B cell (primary cell): ENCODE results near the gene FBXL2. TPM values are rescaled to one million over a fixed set of nuclear protein-coding genes. Genes with fewer than 3 reads are reported as not detected.

ENCODE experiments used
- ATAC-seq: fragments of 200-7000 bp; cut with Tn5 transposase; one replicate; pipeline ENCODE4 v1.10.0; 2021; ENCODE audit warnings: low read depth, mild to moderate bottlenecking, moderate number of reproducible peaks, moderate library complexity
- CTCF ChIA-PET: fragments of 350-600 bp; sonication (Branson Sonifier 250); formaldehyde crosslinking; loops from one replicate; lab custom pipeline; 2021; ENCODE audit warnings: antibody characterized with exemption, inconsistent platforms; lab: Charles Lee
- POLR2A ChIA-PET: fragments of 350-600 bp; sonication (Branson Sonifier 250); formaldehyde crosslinking; loops from one replicate; lab custom pipeline; 2021; ENCODE audit warnings: antibody characterized with exemption; lab: Charles Lee
- DNase-seq: peaks from one replicate; pipeline ENCODE4 v3.0.0; 2013
- H2AFZ ChIP-seq: 2 replicates; pipeline ENCODE4 v1.6.1; 2012; ENCODE audit warnings: mild to moderate bottlenecking, low read depth, low read length; ENCODE audit not compliant: insufficient read depth, poor library complexity, severe bottlenecking
- H3K27ac ChIP-seq, 2 donors: 1 replicate in 1 of 2; 2 replicates in 1 of 2; pipeline ENCODE4 v1.5.1; 2012 to 2013; ENCODE audit warnings: low read length in 2 of 2, mild to moderate bottlenecking in 2 of 2, moderate library complexity in 1 of 2
- H3K27me3 ChIP-seq, 4 experiments: fragments of 200-600 bp in 1 of 4; sonication (generic) in 1 of 4; replicated peaks in 1 of 4; 1 replicate in 2 of 4; 2 replicates in 2 of 4; pipeline versions ENCODE4 v1.6.1 to v1.7.0; 2013 to 2016; ENCODE audit warnings: low read length in 3 of 4, mild to moderate bottlenecking in 2 of 4, mixed read lengths in 1 of 4, moderate library complexity in 1 of 4; ENCODE audit not compliant: insufficient read depth in 4 of 4, control insufficient read depth in 3 of 4; ENCODE audit errors: control extremely low read depth in 1 of 4
- H3K36me3 ChIP-seq, 2 experiments: replicated peaks in 1 of 2; 1 replicate in 1 of 2; 2 replicates in 1 of 2; pipeline versions ENCODE4 v1.6.1 to v1.7.1; 2013; ENCODE audit warnings: low read length in 1 of 2; ENCODE audit not compliant: insufficient read depth in 2 of 2, control insufficient read depth in 1 of 2; ENCODE audit errors: control extremely low read depth in 1 of 2, extremely low read depth in 1 of 2
- H3K4me1 ChIP-seq, 2 donors: fragments of 200-600 bp in 1 of 2; sonication (generic) in 1 of 2; 1 replicate in 1 of 2; 2 replicates in 1 of 2; pipeline versions ENCODE4 v1.5.1 to v1.6.1; 2013 to 2017; ENCODE audit warnings: low read length in 2 of 2; ENCODE audit not compliant: control insufficient read depth in 2 of 2, insufficient read depth in 2 of 2
- H3K4me2 ChIP-seq: replicated peaks from 2 replicates; pipeline ENCODE3; 2012; ENCODE audit warnings: mild to moderate bottlenecking, low read depth, low read length; ENCODE audit not compliant: poor library complexity, severe bottlenecking
- H3K4me3 ChIP-seq, 5 experiments: fragments of 200-600 bp in 1 of 5; sonication (generic) in 1 of 5; 1 replicate in 3 of 5; 2 replicates in 2 of 5; pipeline versions ENCODE4 v1.5.1 to v1.7.0; 2011 to 2016; ENCODE audit warnings: low read length in 4 of 5, mild to moderate bottlenecking in 4 of 5, low read depth in 2 of 5, control low read depth in 1 of 5, moderate library complexity in 1 of 5; ENCODE audit not compliant: insufficient read depth in 1 of 5; ENCODE audit errors: control extremely low read depth in 1 of 5, extremely low read depth in 1 of 5
- H3K79me2 ChIP-seq: fragments of 200-600 bp; sonication (generic); one replicate; pipeline ENCODE4 v1.6.0; 2016; ENCODE audit warnings: low read length; ENCODE audit not compliant: control insufficient read depth, insufficient read depth
- H3K9ac ChIP-seq: fragments of 200-600 bp; sonication (generic); 2 replicates; pipeline ENCODE4 v1.6.1; 2017; ENCODE audit warnings: mild to moderate bottlenecking, low read length, moderate library complexity
- H3K9me3 ChIP-seq, 3 donors: one replicate each; pipeline versions ENCODE4 v1.6.1 to v1.7.1; 2013; ENCODE audit warnings: low read length in 2 of 3; ENCODE audit not compliant: control insufficient read depth in 2 of 3, insufficient read depth in 1 of 3; ENCODE audit errors: control extremely low read depth in 1 of 3
- H4K20me1 ChIP-seq: 2 replicates; pipeline ENCODE4 v1.6.0; 2012; ENCODE audit warnings: mild to moderate bottlenecking, low read length; ENCODE audit not compliant: insufficient read depth, control insufficient read depth, poor library complexity, severe bottlenecking
- H3K27ac Mint-ChIP-seq: one replicate; pipeline ENCODE4 v1.8.0; 2021; ENCODE audit warnings: mixed read lengths
- H3K27me3 Mint-ChIP-seq: one replicate; pipeline ENCODE4 v1.8.0; 2021; ENCODE audit warnings: mixed read lengths
- H3K4me1 Mint-ChIP-seq: one replicate; pipeline ENCODE4 v1.8.0; 2021; ENCODE audit warnings: mixed read lengths
- H3K4me3 Mint-ChIP-seq: one replicate; pipeline ENCODE4 v1.8.0; 2021; ENCODE audit warnings: mixed read lengths
- H3K9me3 Mint-ChIP-seq: one replicate; pipeline ENCODE4 v1.8.0; 2022; ENCODE audit warnings: mixed read lengths; ENCODE audit not compliant: insufficient read depth
- CTCF ChIP-seq: fragments of 200-600 bp; IDR thresholded peaks from one replicate; pipeline ENCODE4 v1.8.0; 2022; ENCODE audit warnings: antibody characterized with exemption, mild to moderate bottlenecking
- EZH2 ChIP-seq: IDR thresholded peaks from 2 replicates; pipeline ENCODE4 v1.6.1; 2012; ENCODE audit warnings: borderline replicate concordance, low read depth, mild to moderate bottlenecking, moderate library complexity, low read length; ENCODE audit not compliant: insufficient read depth, poor library complexity, severe bottlenecking
- WGBS: methylation state at CpG from one replicate; pipeline ENCODE4 v1.1.5; 2013; ENCODE audit warnings: missing lambda C conversion rate; ENCODE audit not compliant: insufficient coverage; 5-methylcytosine and 5-hydroxymethylcytosine counted together
- intact Hi-C: fragments of 100-400 bp; cut with micrococcal nuclease; formaldehyde crosslinking; loops from one replicate; pipeline ENCODE4 v1.10.0; 2022
- polyA plus RNA-seq: library from polyadenylated mRNA; depleted of rRNA; stranded (reverse); fragments of >200 nt; gene quantifications from 2 replicates; pipeline ENCODE4 v1.2.3, GENCODE V29; 2012
- total RNA-seq, 2 donors: library from RNA; stranded (reverse); fragments of 120-200 nt in 1 of 2; gene quantifications; 1 replicate in 1 of 2; 2 replicates in 1 of 2; pipeline versions ENCODE4 v1.2.3 to v1.2.4, GENCODE V29; 2013 to 2022

FBXL2 gene
- total and polyA plus RNA-seq, 2 donors (not counting 1 experiment from before 2014, with no cell fraction given): 0.34 TPM; not detected in 1

GRCh38 chr3:33392144-33392543, 114.9 kb downstream of the FBXL2 start:
- Mint-ChIP-seq H3K4me1 (no peaks in the 10 kb centered on the region), H3K27me3 (no peaks in the 10 kb centered on the region), H3K27ac (no peak overlapping the region), H3K9me3 (no peaks in the 10 kb centered on the region), H3K4me3 (no peak overlapping the region)
- H3K27me3 ChIP-seq: no peaks in the 10 kb centered on the region
- TF ChIP-seq EZH2: no peak
- no peak for TF ChIP-seq CTCF
- H3K27ac ChIP-seq: no peak overlapping the region
- no peak overlapping the region for H3K9ac ChIP-seq
- DNase-seq: no peak
- H2AFZ ChIP-seq: no peak overlapping the region
- no peaks in the 10 kb centered on the region for H3K9me3 ChIP-seq
- H3K4me2 ChIP-seq: no peak overlapping the region
- peaks cover 1 to 82% of the 10 kb centered on the region in 2 experiments for H3K36me3 ChIP-seq
- ATAC-seq: no peak
- H3K79me2 ChIP-seq: no peaks in the 10 kb centered on the region
- no CpG with 5 or more reads among the region's 4 CpGs for WGBS
- intact Hi-C loops: no loop called here
- no peaks in the 10 kb centered on the region for H4K20me1 ChIP-seq
- ChIA-PET CTCF (no interaction called here), POLR2A (no interaction called here)
- no peak overlapping the region for H3K4me3 ChIP-seq
- H3K4me1 ChIP-seq: no peaks in the 10 kb centered on the region

DNA sequence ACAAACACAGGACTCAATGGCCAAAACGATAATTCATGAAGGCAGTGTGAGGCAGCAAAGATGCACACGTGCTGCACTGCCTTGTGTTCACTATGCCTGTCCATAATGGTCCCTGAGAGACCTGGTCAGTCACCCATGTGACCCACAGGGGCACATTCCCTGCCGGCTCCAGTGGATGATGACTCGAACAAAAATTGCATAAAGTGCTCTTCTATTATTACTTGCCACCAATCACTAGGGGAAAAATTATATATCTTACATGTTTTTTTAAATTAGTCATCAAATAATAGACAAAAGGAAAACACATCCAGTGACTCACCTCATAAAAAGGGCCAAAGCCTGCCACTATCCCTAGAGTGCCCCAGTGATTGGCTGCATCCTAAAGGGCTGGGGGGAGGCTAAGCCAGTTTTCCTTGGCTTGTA, 115.5 kb downstream of the FBXL2 start:
- Histone ChIP-seq H3K9ac (no peak overlapping the region), H3K27me3 (no peaks in the 10 kb centered on the region), H3K4me3 (no peak overlapping the region), H3K27ac (no peak overlapping the region), H3K36me3 (peaks cover 1 to 84% of the 10 kb centered on the region in 2 experiments), H4K20me1 (no peaks in the 10 kb centered on the region), H2AFZ (no peak overlapping the region), H3K79me2 (no peaks in the 10 kb centered on the region), H3K4me1 (no peaks in the 10 kb centered on the region), H3K4me2 (no peak overlapping the region), H3K9me3 (no peaks in the 10 kb centered on the region)
- TF ChIP-seq EZH2: no peak
- TF ChIP-seq CTCF: no peak
- no peaks in the 10 kb centered on the region for H3K4me1 Mint-ChIP-seq
- POLR2A ChIA-PET: no interaction called here
- 91% methylated on average over 2 of the region's 4 CpGs for WGBS
- intact Hi-C loops: no loop called here
- H3K4me3 Mint-ChIP-seq: no peak overlapping the region
- no peak for DNase-seq
- no peak for ATAC-seq
- CTCF ChIA-PET: no interaction called here
- H3K27ac Mint-ChIP-seq: no peak overlapping the region
- H3K9me3 Mint-ChIP-seq: no peaks in the 10 kb centered on the region
- H3K27me3 Mint-ChIP-seq: no peaks in the 10 kb centered on the region
